HepG2 (cell line): ENCODE measurements around the gene MCAM. TPM values are rescaled to one million over a fixed set of nuclear protein-coding genes. Genes with fewer than 3 reads are reported as not detected.

Source experiments
- ATAC-seq: fragments of 200-7000 bp; cut with Tn5 transposase; 3 replicates; pipeline ENCODE4 v1.9.1; 2020; ENCODE audit warnings: mild to moderate bottlenecking, moderate library complexity
- BruUV-seq: library from RNA; stranded (reverse); fragments of 400-500 nt; replicated peaks from 2 replicates; lab custom pipeline; 2021; lab: Mats Ljungman, UMichigan
- CTCF ChIA-PET: fragments of 300-600 bp; formaldehyde crosslinking; extraction: SDS; loops from one replicate; lab custom pipeline; 2021; ENCODE audit warnings: low total read pairs, inconsistent platforms, low intra/inter-chr PET ratio; lab: Yijun Ruan, JAX
- POLR2A ChIA-PET: fragments of 350-600 bp; sonication (Branson Sonifier 250); formaldehyde crosslinking; loops from one replicate; lab custom pipeline; 2020; ENCODE audit warnings: antibody characterized with exemption, inconsistent platforms; lab: Yijun Ruan, JAX
- DNase-seq: peaks from one replicate; pipeline ENCODE4 v3.0.0-alpha.2; 2015; ENCODE audit warnings: low spot score
- FAIRE-seq: peaks from 3 replicates; lab custom pipeline; 2011; peaks lifted over from hg19 to GRCh38; lab: Jason Lieb, UNC
- H2AFZ ChIP-seq: one replicate; pipeline ENCODE4 v1.6.1; 2011; ENCODE audit warnings: low read length, inconsistent platforms
- H3K27ac ChIP-seq: fragments of 300-600 bp; 3 replicates; pipeline ENCODE4 v1.8.0; 2011; ENCODE audit warnings: mixed run types, mild to moderate bottlenecking, mixed read lengths, low read length, inconsistent platforms; ENCODE audit not compliant: insufficient read depth; ENCODE audit errors: extremely low read length
- H3K27me3 ChIP-seq, 2 experiments: fragments of 200-600 bp in 1 of 2; 2 replicates in 1 of 2; 3 replicates in 1 of 2; pipeline versions ENCODE4 v1.6.0 to v1.8.0; 2011; ENCODE audit warnings: low read length in 2 of 2, mild to moderate bottlenecking in 2 of 2, moderate library complexity in 2 of 2, inconsistent platforms in 1 of 2; ENCODE audit not compliant: insufficient read depth in 2 of 2, control insufficient read depth in 1 of 2
- H3K36me3 ChIP-seq, 2 experiments: fragments of 200-600 bp in 1 of 2; replicated peaks in 1 of 2; 2 replicates in 1 of 2; 3 replicates in 1 of 2; pipeline versions ENCODE4 v1.5.1 to v1.8.0; 2011; ENCODE audit warnings: low read length in 2 of 2, inconsistent platforms in 1 of 2; ENCODE audit not compliant: insufficient read depth in 2 of 2, control insufficient read depth in 1 of 2
- H3K4me1 ChIP-seq: 2 replicates; pipeline ENCODE4 v1.5.1; 2012; ENCODE audit warnings: low read length, inconsistent platforms; ENCODE audit not compliant: insufficient read depth
- H3K4me2 ChIP-seq: 2 replicates; pipeline ENCODE4 v1.6.0; 2011; ENCODE audit warnings: low read depth, low read length, inconsistent platforms
- H3K4me3 ChIP-seq, 3 experiments: fragments of 200-600 bp in 1 of 3; sonication (generic), shearing (Covaris generic) in 1 of 3; replicated peaks in 1 of 3; 2 replicates each; pipeline ENCODE4 v1.5.1; 2011 to 2016; ENCODE audit warnings: low read length in 3 of 3, inconsistent platforms in 2 of 3, low read depth in 2 of 3, mild to moderate bottlenecking in 2 of 3, control low read depth in 1 of 3, mixed read lengths in 1 of 3; ENCODE audit not compliant: insufficient read depth in 1 of 3
- H3K79me2 ChIP-seq: one replicate; pipeline ENCODE4 v1.6.1; 2011; ENCODE audit warnings: low read length, inconsistent platforms; ENCODE audit not compliant: insufficient read depth
- H3K9ac ChIP-seq: 2 replicates; pipeline ENCODE4 v1.6.0; 2011; ENCODE audit warnings: mild to moderate bottlenecking, low read depth, low read length, inconsistent platforms; ENCODE audit not compliant: insufficient read depth
- H3K9me3 ChIP-seq: 2 replicates; pipeline ENCODE4 v1.5.1; 2012; ENCODE audit warnings: mild to moderate bottlenecking, low read length
- H4K20me1 ChIP-seq: 2 replicates; pipeline ENCODE4 v1.6.0; 2011; ENCODE audit warnings: inconsistent platforms, mild to moderate bottlenecking, low read length, moderate library complexity; ENCODE audit not compliant: insufficient read depth
- CEBPB ChIP-seq: IDR thresholded peaks from 2 replicates; pipeline ENCODE4 v1.6.1; 2011; ENCODE audit warnings: low read depth, low read length, improper control_type of control experiment, borderline replicate concordance
- HDAC2 ChIP-seq: sonication (generic); formaldehyde crosslinking; IDR thresholded peaks from 2 replicates; pipeline ENCODE4 v1.4.0; 2020; ENCODE audit warnings: missing genetic modification reagents
- MXD3 ChIP-seq: IDR thresholded peaks from 2 replicates; pipeline ENCODE4 v1.6.1; 2016; ENCODE audit warnings: mild to moderate bottlenecking, missing biosample characterization, missing genetic modification reagents
- NCOA1 ChIP-seq: sonication (generic); formaldehyde crosslinking; IDR thresholded peaks from 2 replicates; pipeline ENCODE4 v1.9.0; 2021; ENCODE audit warnings: missing genetic modification reagents
- SMYD3 ChIP-seq: sonication (generic); formaldehyde crosslinking; IDR thresholded peaks from 2 replicates; pipeline ENCODE4 v1.8.1; 2023; ENCODE audit warnings: mild to moderate bottlenecking, missing genetic modification reagents
- ZNF280D ChIP-seq: sonication (generic); formaldehyde crosslinking; IDR thresholded peaks from 2 replicates; pipeline ENCODE4 v1.5.1; 2020; ENCODE audit warnings: mild to moderate bottlenecking, missing genetic modification reagents
- ZNF343 ChIP-seq: sonication (generic); formaldehyde crosslinking; IDR thresholded peaks from 2 replicates; pipeline ENCODE4 v1.4.0; 2020; ENCODE audit warnings: mild to moderate bottlenecking, missing genetic modification reagents
- ZNF407 ChIP-seq: sonication (generic); formaldehyde crosslinking; IDR thresholded peaks from one replicate; pipeline ENCODE4 v1.5.1; 2020; ENCODE audit warnings: mild to moderate bottlenecking, missing genetic modification reagents; ENCODE audit errors: not compliant biosample characterization
- ZNF414 ChIP-seq: sonication (generic); formaldehyde crosslinking; IDR thresholded peaks from 2 replicates; pipeline ENCODE4 v1.5.0; 2020; ENCODE audit warnings: missing genetic modification reagents
- ZNF678 ChIP-seq: sonication (generic); formaldehyde crosslinking; IDR thresholded peaks from 2 replicates; pipeline ENCODE4 v1.4.0; 2020; ENCODE audit warnings: mild to moderate bottlenecking, missing genetic modification reagents
- WGBS: methylation state at CpG from one replicate; pipeline ENCODE4 v1.1.6; 2017; ENCODE audit warnings: low lambda C conversion rate; 5-methylcytosine and 5-hydroxymethylcytosine counted together
- in situ Hi-C: cut with HindIII; loops from 2 replicates; pipeline ENCODE4 v1.10.0; 2017; ENCODE audit warnings: low pct_unique_long_range_greater_than_20kb; ENCODE audit not compliant: extremely low pct_ligation_motif_present
- intact Hi-C: fragments of 100-400 bp; cut with micrococcal nuclease; formaldehyde crosslinking; loops from one replicate; pipeline ENCODE4 v1.10.0; 2022; ENCODE audit not compliant: unreplicated experiment
- polyA plus RNA-seq, 8 experiments: library from polyadenylated mRNA; depleted of rRNA in 3 of 8; stranded (reverse) in 7 of 8; unstranded in 1 of 8; fragments of >200 nt; fragmentation: Illumina TruSeq in 4 of 8; extraction: Trizol in 4 of 8; gene quantifications; 2 replicates each; pipeline versions ENCODE4 v1.2.1 to v1.2.3, GENCODE V29; 2011 to 2016; ENCODE audit warnings: low read depth in 4 of 8, missing spikeins in 1 of 8, mixed read lengths in 1 of 8; ENCODE audit not compliant: insufficient read depth in 1 of 8
- total RNA-seq, 5 experiments: library from RNA; depleted of rRNA; stranded (reverse); fragments of >200 nt; fragmentation: Illumina TruSeq; extraction: Trizol; gene quantifications; 2 replicates each; pipeline ENCODE4 v1.2.3, GENCODE V29; 2016; ENCODE audit warnings: low read depth in 1 of 5

Gene MCAM
- total and polyA plus RNA-seq, 2 of the 13 experiments (the other 11 are each of a cell fraction or from before 2014, with no cell fraction given), result 12.1 to 15.2 TPM

- H3K36me3 ChIP-seq, result no peaks in the 10 kb centered on the region
- intact Hi-C loops (loop anchor here (2.0 kb wide), 1 partner anchor 17 kb away; the partner anchor contains the start of gene RNF26), in situ Hi-C loops (no loop called here)
- no peaks in the 10 kb centered on the region for H3K79me2 ChIP-seq
- H3K27ac ChIP-seq, result no peak overlapping the region
- 20% methylated on average over 7 of the region's 14 CpGs for WGBS
- H2AFZ ChIP-seq, result peak overlapping the region; percentile 30
- no peaks in the 10 kb centered on the region for H4K20me1 ChIP-seq
- peaks cover 65% of the 10 kb centered on the region for H3K4me1 ChIP-seq
- H3K9ac ChIP-seq, result peak overlapping the region; percentile 70
- H3K4me2 ChIP-seq, result peak overlapping the region; percentile 96
- FAIRE-seq (no peak), ATAC-seq (peak; percentile 45; the same call in 2 of the 3 replicates), DNase-seq (no peak)
- no peaks in the 10 kb centered on the region for H3K9me3 ChIP-seq
- CTCF ChIA-PET, result no interaction called here
- H3K27me3 ChIP-seq, result peaks cover 0 to 9% of the 10 kb centered on the region in 2 experiments; a peak in 1 of 5 replicates
- H3K4me3 ChIP-seq, result peak overlapping the region; percentile 53 to 77 (median 76)
- TSS peak; percentile 67 for BruUV-seq
- POLR2A ChIA-PET, result interaction anchor here (1.1 to 3.0 kb wide), 13 partner anchors 8 to 233 kb away, joined by 3 to 14 read pairs (median 5); partner anchors contain the start of genes HMBS, RNF26 and USP2
- TF ChIP-seq CEBPB (peak; percentile 58; the same call in 1 of the 2 replicates), ZNF407 (CRISPR knock-in tag) (peak; percentile 0), ZNF414 (no peak), ZNF343 (CRISPR knock-in tag) (no peak), HDAC2 (CRISPR knock-in tag) (0 out of 2 replicates have a peak, but pooled peaks have one; percentile 18), MXD3 (CRISPR knock-in tag) (no peak), ZNF280D (no peak), NCOA1 (CRISPR knock-in tag) (no peak; the same call in 1 of the 2 replicates), ZNF678 (CRISPR knock-in tag) (peak; percentile 2; the same call in 1 of the 2 replicates), SMYD3 (CRISPR knock-in tag) (no peak)
Observed at GRCh38 chr11:119317592-119318239, 786 bp upstream of the MCAM start.
